ENCODE data around the gene CCP110. TPM values are rescaled to one million over a fixed set of nuclear protein-coding genes. Genes with fewer than 3 reads are reported as not detected.

CCP110 gene
- total and polyA plus RNA-seq, 2 experiments from 2014 or later, result 8.6 to 11.7 TPM

DNA sequence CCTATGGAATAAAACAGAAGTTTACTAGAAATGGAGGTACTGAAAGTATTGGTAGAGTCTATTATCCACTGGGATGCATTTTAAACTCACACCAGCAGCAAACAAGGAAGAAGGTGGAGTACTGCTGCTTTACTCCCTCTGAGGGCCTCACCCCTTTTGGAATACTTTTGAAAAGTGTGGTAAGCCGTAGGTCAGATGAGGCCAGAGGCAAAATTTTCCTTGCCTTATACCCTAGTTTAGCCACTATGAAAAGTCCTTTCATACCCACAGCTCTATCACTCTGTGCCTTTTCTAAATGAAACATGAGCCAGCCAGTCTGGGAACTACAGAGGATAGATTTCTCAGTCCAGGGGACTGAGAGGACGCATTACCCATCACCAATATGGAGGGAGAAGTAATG is 15.9 kb upstream of the CCP110 start:
- TF ChIP-seq, protein P1, sequence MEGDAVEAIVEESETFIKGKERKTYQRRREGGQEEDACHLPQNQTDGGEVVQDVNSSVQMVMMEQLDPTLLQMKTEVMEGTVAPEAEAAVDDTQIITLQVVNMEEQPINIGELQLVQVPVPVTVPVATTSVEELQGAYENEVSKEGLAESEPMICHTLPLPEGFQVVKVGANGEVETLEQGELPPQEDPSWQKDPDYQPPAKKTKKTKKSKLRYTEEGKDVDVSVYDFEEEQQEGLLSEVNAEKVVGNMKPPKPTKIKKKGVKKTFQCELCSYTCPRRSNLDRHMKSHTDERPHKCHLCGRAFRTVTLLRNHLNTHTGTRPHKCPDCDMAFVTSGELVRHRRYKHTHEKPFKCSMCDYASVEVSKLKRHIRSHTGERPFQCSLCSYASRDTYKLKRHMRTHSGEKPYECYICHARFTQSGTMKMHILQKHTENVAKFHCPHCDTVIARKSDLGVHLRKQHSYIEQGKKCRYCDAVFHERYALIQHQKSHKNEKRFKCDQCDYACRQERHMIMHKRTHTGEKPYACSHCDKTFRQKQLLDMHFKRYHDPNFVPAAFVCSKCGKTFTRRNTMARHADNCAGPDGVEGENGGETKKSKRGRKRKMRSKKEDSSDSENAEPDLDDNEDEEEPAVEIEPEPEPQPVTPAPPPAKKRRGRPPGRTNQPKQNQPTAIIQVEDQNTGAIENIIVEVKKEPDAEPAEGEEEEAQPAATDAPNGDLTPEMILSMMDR (IDR thresholded peaks at IDR 0.05; ENCODE audit: low read depth, low read length), result no peak
- no peaks in the 10 kb centered on the region for H3K9me3 ChIP-seq (ENCODE audit: low read depth)
- H3K27ac ChIP-seq, result no peak overlapping the region
- H3K27me3 ChIP-seq, result no peaks in the 10 kb centered on the region
- H3K36me3 ChIP-seq, result peaks cover 56% of the 10 kb centered on the region
- no peaks in the 10 kb centered on the region for H3K4me1 ChIP-seq (ENCODE audit: low read depth)
- H3K4me3 ChIP-seq, result no peak overlapping the region
- DNase-seq (ENCODE audit: low read depth in 1 of 2, low spot score in 1 of 2), result no peak

DNA sequence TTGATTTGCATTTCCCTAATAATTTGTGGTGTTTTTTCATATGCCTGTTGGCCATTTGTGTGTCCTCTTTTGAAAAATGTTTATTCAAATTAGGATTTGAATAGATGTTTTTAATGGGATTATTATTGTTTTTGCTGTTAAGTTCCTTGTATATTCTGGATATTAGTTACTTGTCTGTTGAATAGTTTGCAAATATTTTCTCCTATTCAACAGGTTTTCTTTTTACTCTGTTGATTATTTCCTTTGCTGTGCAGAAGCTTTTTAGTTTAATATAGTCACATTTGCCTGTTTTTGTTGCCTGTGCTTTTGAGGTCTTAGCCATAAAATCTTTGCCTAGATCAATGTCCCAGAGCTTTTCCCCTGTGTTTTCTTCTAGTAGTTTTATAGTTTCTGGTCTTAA is 11.4 kb upstream of the CCP110 start:
- H3K27ac ChIP-seq, result no peak overlapping the region
- peaks cover 67% of the 10 kb centered on the region for H3K36me3 ChIP-seq
- no peaks in the 10 kb centered on the region for H3K27me3 ChIP-seq
- H3K9me3 ChIP-seq (ENCODE audit: low read depth), result no peaks in the 10 kb centered on the region
- H3K4me1 ChIP-seq (ENCODE audit: low read depth), result no peaks in the 10 kb centered on the region
- DNase-seq (ENCODE audit: low read depth in 1 of 2, low spot score in 1 of 2), result no peak
- H3K4me3 ChIP-seq, result no peak overlapping the region
- TF ChIP-seq, protein P1 (IDR thresholded peaks at IDR 0.05; ENCODE audit: low read depth, low read length), result no peak

DNA sequence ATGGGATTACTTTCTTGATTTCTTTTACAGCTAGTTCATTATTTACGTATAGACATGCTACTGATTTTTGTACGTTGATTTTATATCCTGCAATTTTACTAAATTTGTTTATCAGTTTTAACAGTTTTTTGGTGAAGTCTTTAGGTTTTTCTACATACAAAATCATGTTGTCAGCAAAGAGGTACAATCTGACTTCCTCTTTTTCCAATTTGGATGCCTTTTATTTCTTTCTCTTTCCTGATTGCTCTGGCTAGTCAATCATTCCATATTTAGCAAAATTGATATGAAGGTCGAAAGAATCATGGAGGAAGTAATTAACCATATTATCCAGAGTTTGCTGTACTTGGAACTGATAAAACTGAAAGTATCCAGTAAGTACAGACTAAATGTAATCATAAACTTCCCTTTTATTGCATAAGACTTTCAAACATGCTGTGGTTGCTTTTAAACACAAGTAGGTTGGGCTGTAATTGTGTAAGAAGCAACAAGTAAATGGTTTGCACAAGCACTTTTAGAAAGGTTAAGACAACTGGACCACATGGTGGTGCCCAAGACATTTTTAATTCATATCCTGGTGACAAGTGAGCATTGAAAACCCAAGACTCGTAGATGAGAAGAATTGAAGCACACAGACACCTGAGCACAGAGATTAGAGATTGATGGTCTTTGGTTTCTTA is 10.2 kb upstream of the CCP110 start:
- Histone ChIP-seq H3K36me3 (peaks cover 59% of the 10 kb centered on the region), H3K4me3 (no peak overlapping the region), H3K9me3 (ENCODE audit: low read depth) (no peaks in the 10 kb centered on the region), H3K27me3 (no peaks in the 10 kb centered on the region), H3K4me1 (ENCODE audit: low read depth) (no peaks in the 10 kb centered on the region), H3K27ac (no peak overlapping the region)
- peak in 1 of 2 donors; percentile 56 for DNase-seq (ENCODE audit: low read depth in 1 of 2, low spot score in 1 of 2)
- TF ChIP-seq, protein P1 (IDR thresholded peaks at IDR 0.05; ENCODE audit: low read depth, low read length), result no peak

DNA sequence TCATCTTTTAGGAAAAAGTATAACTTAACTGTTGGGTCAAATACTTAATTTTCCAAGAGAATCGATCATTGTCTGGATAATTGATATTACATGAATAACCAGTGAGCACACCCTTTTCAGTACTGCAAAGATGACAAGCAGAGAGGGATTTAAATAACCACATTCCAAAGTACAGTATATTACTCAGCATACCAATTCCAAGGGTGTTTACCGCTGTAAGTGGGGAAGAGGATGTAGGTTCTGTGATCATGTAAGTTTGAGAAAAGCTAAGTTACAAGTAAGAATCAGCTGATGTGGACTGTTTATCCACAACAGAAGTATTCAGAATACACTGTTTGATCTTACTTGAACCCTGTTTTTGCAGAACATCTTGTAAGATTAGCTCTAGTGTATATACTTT is 8.0 kb upstream of the CCP110 start:
- H3K27ac ChIP-seq, result no peak overlapping the region
- no peak overlapping the region for H3K4me3 ChIP-seq
- H3K9me3 ChIP-seq (ENCODE audit: low read depth), result no peaks in the 10 kb centered on the region
- H3K27me3 ChIP-seq, result no peaks in the 10 kb centered on the region
- TF ChIP-seq, protein P1 (IDR thresholded peaks at IDR 0.05; ENCODE audit: low read depth, low read length), result no peak
- H3K36me3 ChIP-seq, result peaks cover 42% of the 10 kb centered on the region
- DNase-seq (ENCODE audit: low read depth in 1 of 2, low spot score in 1 of 2), result no peak
- H3K4me1 ChIP-seq (ENCODE audit: low read depth), result peaks cover 3% of the 10 kb centered on the region

DNA sequence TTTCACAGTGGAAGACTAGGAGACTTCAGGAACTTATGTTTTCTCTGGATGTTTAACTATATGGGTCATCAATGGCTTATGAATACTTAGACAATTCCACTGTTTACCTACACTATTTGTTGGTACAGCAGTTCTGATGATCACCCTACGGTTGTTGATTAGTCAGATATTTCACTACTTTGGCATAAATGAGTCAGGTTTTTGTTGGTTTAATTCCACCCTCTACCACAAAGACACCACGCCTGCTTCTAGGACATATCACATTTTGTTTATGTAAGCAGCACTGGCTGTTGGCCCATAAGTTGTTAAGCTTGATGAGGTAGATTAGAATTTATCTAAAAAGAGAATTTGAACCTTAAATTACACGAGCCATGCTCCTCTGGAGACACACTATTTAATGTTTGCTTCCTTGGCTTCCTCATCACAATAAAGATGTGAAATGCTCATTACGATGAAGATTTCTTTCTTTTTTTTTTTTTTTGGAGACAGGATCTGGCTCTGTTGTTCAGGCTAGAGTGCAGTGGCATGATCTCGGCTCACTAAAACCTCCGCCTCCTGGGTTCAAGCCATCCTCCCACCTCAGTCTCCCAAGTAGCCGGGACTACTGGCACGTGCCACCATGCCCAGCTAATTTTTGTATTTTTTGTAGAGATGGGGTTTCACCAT is 6.2 kb upstream of the CCP110 start:
- no peak for DNase-seq (ENCODE audit: low read depth in 1 of 2, low spot score in 1 of 2)
- no peak overlapping the region for H3K4me3 ChIP-seq

More for the DNA sequence above, 6.2 kb upstream of the CCP110 start:
- H3K4me1 ChIP-seq (ENCODE audit: low read depth), result peaks cover 9% of the 10 kb centered on the region
- TF ChIP-seq, protein P1 (IDR thresholded peaks at IDR 0.05; ENCODE audit: low read depth, low read length), result no peak
- no peak overlapping the region for H3K27ac ChIP-seq
- no peaks in the 10 kb centered on the region for H3K27me3 ChIP-seq
- no peaks in the 10 kb centered on the region for H3K9me3 ChIP-seq (ENCODE audit: low read depth)
- peaks cover 33% of the 10 kb centered on the region for H3K36me3 ChIP-seq

All from cardiac muscle cell (in vitro differentiated cells and primary cell).